Thyroid gland (tissue), 4 donors: ENCODE data around the gene GALNT10. TPM values are rescaled to one million over a fixed set of nuclear protein-coding genes. Genes with fewer than 3 reads are reported as not detected.
A peak's percentile ranks its signal among the peaks of the same experiment; 100 is the strongest.

ENCODE experiments used
- DNase-seq, 2 donors: peaks; one replicate each; pipeline ENCODE4 v3.0.0-alpha.2; 2019
- H3K27ac ChIP-seq, 3 donors: fragments of 200-600 bp; sonication (generic); 1 replicate in 2 of 3; 2 replicates in 1 of 3; pipeline ENCODE4 v1.5.1; 2016 to 2019; ENCODE audit warnings: mild to moderate bottlenecking in 1 of 3, moderate library complexity in 1 of 3
- H3K27me3 ChIP-seq: fragments of 200-600 bp; sonication (generic); one replicate; pipeline ENCODE4 v1.5.1; 2019
- H3K36me3 ChIP-seq, 2 donors: fragments of 200-600 bp; sonication (generic); one replicate each; pipeline ENCODE4 v1.5.1; 2016 to 2019
- H3K4me1 ChIP-seq, 2 donors: fragments of 200-600 bp; sonication (generic); one replicate each; pipeline ENCODE4 v1.5.1; 2017 to 2019
- H3K4me3 ChIP-seq, 3 donors: fragments of 200-600 bp; sonication (generic); replicated peaks in 1 of 3; 1 replicate in 2 of 3; 2 replicates in 1 of 3; pipeline ENCODE4 v1.5.1; 2016; ENCODE audit warnings: mild to moderate bottlenecking in 1 of 3
- H3K9me3 ChIP-seq: fragments of 200-600 bp; sonication (generic); one replicate; pipeline ENCODE4 v1.5.1; 2017
- CTCF ChIP-seq, 6 experiments: fragments of 200-600 bp in 3 of 6; fragments of 450-650 bp in 3 of 6; sonication (generic) in 3 of 6; IDR thresholded peaks; one replicate each; pipeline ENCODE4 v1.5.1; 2016 to 2019; ENCODE audit warnings: antibody characterized with exemption in 6 of 6, mild to moderate bottlenecking in 2 of 6, inconsistent platforms in 1 of 6, moderate library complexity in 1 of 6
- POLR2A ChIP-seq, 2 donors: fragments of 450-650 bp; IDR thresholded peaks; one replicate each; pipeline ENCODE4 v1.6.1; 2017; ENCODE audit warnings: antibody characterized with exemption in 2 of 2, mild to moderate bottlenecking in 2 of 2, moderate library complexity in 1 of 2
- WGBS, 2 donors: methylation state at CpG; one replicate each; pipeline ENCODE4 v1.1.5; 2017; 5-methylcytosine and 5-hydroxymethylcytosine counted together
- intact Hi-C: fragments of 100-400 bp; cut with DNase I; formaldehyde crosslinking; loops from one replicate; pipeline ENCODE4 v1.15.1; 2023
- total RNA-seq, 4 donors: library from RNA; depleted of rRNA; stranded (reverse); fragments of >200 nt; gene quantifications; one replicate each; pipeline ENCODE4 v1.2.3, GENCODE V29; 2016

The GALNT10 gene
- total RNA-seq, 4 donors from 2014 or later = 33.3 to 69.6 (median 58.1) TPM

GRCh38 chr5:154295551-154295950 is 105.0 kb downstream of the GALNT10 start:
- DNase-seq = no peak
- intact Hi-C loops = no loop called here
- 95 to 96% methylated on average over 1 of the region's 1 CpG for WGBS, 2 donors
- no peak overlapping the region for H3K4me3 ChIP-seq
- peaks cover 13 to 17% of the 10 kb centered on the region in 2 donors for H3K4me1 ChIP-seq
- TF ChIP-seq POLR2A (IDR thresholded peaks at IDR 0.05) = no peak
- no peak for TF ChIP-seq CTCF (IDR thresholded peaks at IDR 0.05)
- H3K36me3 ChIP-seq = no peaks in the 10 kb centered on the region
- H3K9me3 ChIP-seq = no peaks in the 10 kb centered on the region
- H3K27me3 ChIP-seq = no peaks in the 10 kb centered on the region
- H3K27ac ChIP-seq = no peak overlapping the region

- H3K9me3 ChIP-seq = no peaks in the 10 kb centered on the region
- H3K4me1 ChIP-seq = peaks cover 22 to 26% of the 10 kb centered on the region in 2 donors
- no peak overlapping the region for H3K27ac ChIP-seq
- 72 to 79% methylated on average over 6 of the region's 6 CpGs for WGBS, 2 donors
- intact Hi-C loops = no loop called here
- H3K36me3 ChIP-seq = no peaks in the 10 kb centered on the region
- no peaks in the 10 kb centered on the region for H3K27me3 ChIP-seq
- TF ChIP-seq CTCF (IDR thresholded peaks at IDR 0.05) (no peak), POLR2A (IDR thresholded peaks at IDR 0.05) (no peak)
- H3K4me3 ChIP-seq = no peak overlapping the region
- no peak for DNase-seq
Measured at GRCh38 chr5:154296525-154297159, 106.1 kb downstream of the GALNT10 start.

- no peak overlapping the region for H3K27ac ChIP-seq
- no peak for DNase-seq
- no peaks in the 10 kb centered on the region for H3K36me3 ChIP-seq
- no peaks in the 10 kb centered on the region for H3K27me3 ChIP-seq
- WGBS, 2 donors = 88 to 95% methylated on average over 3 of the region's 3 CpGs
- no peaks in the 10 kb centered on the region for H3K9me3 ChIP-seq
- no peak overlapping the region for H3K4me3 ChIP-seq
- intact Hi-C loops = no loop called here
- TF ChIP-seq POLR2A (IDR thresholded peaks at IDR 0.05) = no peak
- TF ChIP-seq CTCF (IDR thresholded peaks at IDR 0.05) = no peak
- H3K4me1 ChIP-seq = peaks cover 27 to 28% of the 10 kb centered on the region in 2 donors
Measured at GRCh38 chr5:154298065-154298464, 107.5 kb downstream of the GALNT10 start.

GRCh38 chr5:154300207-154300883 is 109.8 kb downstream of the GALNT10 start:
- WGBS, 2 donors = 90 to 92% methylated on average over 4 of the region's 4 CpGs
- H3K36me3 ChIP-seq = no peaks in the 10 kb centered on the region

More at GRCh38 chr5:154300207-154300883, 109.8 kb downstream of the GALNT10 start:
- H3K4me1 ChIP-seq = peaks cover 15 to 27% of the 10 kb centered on the region in 2 donors
- H3K27me3 ChIP-seq = no peaks in the 10 kb centered on the region
- no peak for DNase-seq
- H3K4me3 ChIP-seq = no peak overlapping the region
- H3K27ac ChIP-seq = peak overlapping the region in 2 of 3 donors; percentile 58 to 66
- H3K9me3 ChIP-seq = no peaks in the 10 kb centered on the region
- intact Hi-C loops = no loop called here
- TF ChIP-seq CTCF (IDR thresholded peaks at IDR 0.05) (no peak), POLR2A (IDR thresholded peaks at IDR 0.05) (no peak)
